HG02798 (cell line): Measurements from ENCODE around the gene NUP37.

Source experiments
- ATAC-seq: cut with Tn5 transposase; IDR thresholded peaks from one replicate; pipeline ENCODE4 v1.9.1; 2021; ENCODE audit warnings: mild to moderate bottlenecking; ENCODE audit not compliant: unreplicated experiment, poor library complexity

NUP37 gene

GRCh38 chr12:102033991-102034745 is 85.7 kb downstream of the NUP37 start:
- ATAC-seq: no peak

- ATAC-seq: no peak
Measured at GRCh38 chr12:102031852-102032251, 88.1 kb downstream of the NUP37 start.

- ATAC-seq: no peak
Measured at GRCh38 chr12:102029141-102029540, 90.8 kb downstream of the NUP37 start.

DNA sequence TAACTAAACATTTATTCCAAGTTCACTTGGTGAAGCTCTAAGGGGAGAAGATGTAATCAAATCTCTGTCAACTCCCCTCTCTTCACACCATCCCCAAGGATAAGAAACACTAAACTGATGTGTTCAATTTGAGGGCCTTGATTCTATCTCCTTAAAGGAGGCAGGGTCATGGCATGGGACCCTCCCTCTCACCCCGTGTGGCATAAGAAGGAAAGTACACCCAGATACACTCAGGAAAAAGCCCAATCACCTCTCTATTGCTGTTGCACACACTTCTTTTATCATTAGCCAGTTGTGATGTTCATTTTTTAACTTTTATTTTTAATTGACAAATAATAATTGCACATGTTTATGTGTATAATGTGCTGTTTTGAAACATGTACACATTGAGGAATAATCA is 93.2 kb downstream of the NUP37 start:
- ATAC-seq: no peak

GRCh38 chr12:102024765-102025164 is 95.1 kb downstream of the NUP37 start:
- no peak for ATAC-seq

DNA sequence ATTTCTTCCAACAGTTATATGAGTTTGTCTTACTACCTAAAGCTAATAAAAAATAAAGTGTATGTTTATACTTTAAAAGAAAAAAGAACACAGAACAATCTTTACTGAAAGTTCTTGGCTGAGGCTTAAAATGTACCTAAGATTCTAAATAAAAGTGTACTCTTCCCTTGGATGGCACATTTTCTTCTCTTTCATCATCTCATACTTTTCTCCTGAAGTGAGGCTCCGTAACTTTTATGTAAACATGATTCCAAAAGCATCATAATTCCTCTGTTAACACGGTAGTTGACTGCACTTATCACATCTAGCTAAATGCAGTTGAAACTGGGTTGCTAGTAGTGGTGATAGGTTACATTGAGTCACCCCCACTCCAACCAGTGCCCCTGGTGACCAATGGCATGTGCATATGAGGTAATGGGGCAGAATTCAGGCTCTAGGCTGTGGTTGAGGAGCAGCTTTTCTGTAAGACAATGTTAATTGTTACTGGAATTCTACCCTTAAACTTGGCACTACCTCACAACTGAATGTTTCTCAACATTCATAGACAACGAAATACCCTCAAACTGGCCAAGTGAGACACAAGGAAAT is 96.5 kb downstream of the NUP37 start:
- no peak for ATAC-seq
